ENCODE data around the gene MBP. TPM values are rescaled to one million over a fixed set of nuclear protein-coding genes. Genes with fewer than 3 reads are reported as not detected.
A peak's percentile ranks its signal among the peaks of the same experiment; 100 is the strongest.

Gene MBP
- total RNA-seq, 2 experiments from 2014 or later = 75.4 to 79.2 TPM

DNA sequence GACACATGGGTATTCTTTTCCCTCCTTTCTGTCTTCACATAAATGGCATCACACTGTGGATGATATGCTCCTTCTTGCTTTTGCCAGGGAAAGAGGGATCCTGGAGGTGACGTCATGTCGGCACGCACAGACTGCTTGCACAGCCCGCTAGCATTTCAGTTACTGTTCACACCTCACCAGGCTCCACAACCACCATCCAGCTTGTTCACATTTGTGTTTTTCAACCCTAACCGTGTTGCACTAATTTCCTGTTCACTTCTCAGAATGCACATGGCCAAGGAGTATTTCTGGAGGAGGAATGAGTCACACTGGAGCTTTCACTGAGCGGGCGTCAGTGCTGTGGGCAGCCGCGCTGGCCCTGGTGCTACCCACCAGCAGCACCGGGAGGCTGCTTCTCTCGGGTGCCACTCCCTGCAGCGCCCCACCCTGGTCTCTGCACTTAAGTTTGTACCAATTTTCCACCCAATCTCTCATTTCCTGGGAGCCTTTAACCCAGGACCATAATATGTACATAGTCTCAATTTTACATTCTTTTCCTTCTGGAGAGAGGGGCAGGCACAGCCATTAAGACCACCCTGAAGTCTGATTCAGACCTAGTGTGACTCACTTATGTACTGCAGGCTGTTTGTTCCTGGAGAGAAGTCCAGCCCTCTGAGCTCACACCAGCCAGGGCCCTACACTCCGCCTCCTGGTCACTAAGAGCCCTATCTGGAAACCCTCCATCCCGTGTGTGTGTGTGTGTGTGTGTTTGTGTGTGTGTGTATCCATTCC, 65.1 kb downstream of the MBP start:
- peaks cover 100% of the 10 kb centered on the region for H3K4me1 Mint-ChIP-seq (ENCODE audit: low read depth)
- H3K27ac Mint-ChIP-seq = peak overlapping the region; percentile 98
- Histone ChIP-seq H3K27ac (ENCODE audit: low read depth in 1 of 2, low read length in 2 of 2) (peak overlapping the region; percentile 56 to 81), H3K9me3 (ENCODE audit: control insufficient read depth in 1 of 2, insufficient read depth in 1 of 2, low read length in 2 of 2) (no peaks in the 10 kb centered on the region), H3K36me3 (ENCODE audit: insufficient read depth, low read length) (peaks cover 32% of the 10 kb centered on the region), H3K4me1 (ENCODE audit: insufficient read depth, low read length) (peaks cover 96% of the 10 kb centered on the region), H3K4me3 (ENCODE audit: low read length) (peak overlapping the region; percentile 1), H3K27me3 (ENCODE audit: control insufficient read depth in 1 of 2, insufficient read depth in 2 of 2, low read length in 2 of 2) (no peaks in the 10 kb centered on the region)
- H3K9me3 Mint-ChIP-seq = peaks cover 2% of the 10 kb centered on the region
- POLR2A ChIA-PET = interaction anchor here (0.6 to 4.4 kb wide), 10 partner anchors 12 to 75 kb away, joined by 3 to 33 read pairs (median 6); partner anchors contain the start of gene MBP
- CTCF ChIA-PET = interaction anchor here (0.7 to 2.7 kb wide), 5 partner anchors 11 to 140 kb away, joined by 3 to 11 read pairs (median 5); no protein-coding TSS in a partner anchor
- DNase-seq (peak in 12 of 14 experiments; percentile 52 to 87 (median 62)), ATAC-seq (ENCODE audit: poor library complexity) (peak; percentile 18)
- peak overlapping the region; percentile 84 for H3K4me3 Mint-ChIP-seq
- no peak for TF ChIP-seq CTCF (IDR thresholded peaks at IDR 0.05)
- H3K27me3 Mint-ChIP-seq = no peaks in the 10 kb centered on the region
- intact Hi-C loops (cut with DNase I, micrococcal nuclease) = loop anchor here (1.0 to 5.0 kb wide), 4 partner anchors 13 to 65 kb away; partner anchors contain the start of gene MBP (in 1 of the 2)
- H3K36me3 Mint-ChIP-seq (ENCODE audit: low read depth) = peaks cover 91% of the 10 kb centered on the region

GRCh38 chr18:77066689-77067088, 65.9 kb downstream of the MBP start:
- ATAC-seq (ENCODE audit: poor library complexity) = no peak
- no peak for TF ChIP-seq CTCF (IDR thresholded peaks at IDR 0.05)
- intact Hi-C loops (cut with DNase I, micrococcal nuclease) = loop anchor here in 1 of 2 experiments (5.0 kb wide), 1 partner anchor 66 kb away; the partner anchor contains the start of gene MBP
- Mint-ChIP-seq H3K4me3 (no peak overlapping the region), H3K4me1 (ENCODE audit: low read depth) (peaks cover 100% of the 10 kb centered on the region), H3K9me3 (peaks cover 2% of the 10 kb centered on the region), H3K36me3 (ENCODE audit: low read depth) (peaks cover 93% of the 10 kb centered on the region), H3K27me3 (no peaks in the 10 kb centered on the region), H3K27ac (peak overlapping the region; percentile 98)
- Histone ChIP-seq H3K4me3 (ENCODE audit: low read length) (no peak overlapping the region), H3K36me3 (ENCODE audit: insufficient read depth, low read length) (peaks cover 32% of the 10 kb centered on the region), H3K9me3 (ENCODE audit: control insufficient read depth in 1 of 2, insufficient read depth in 1 of 2, low read length in 2 of 2) (no peaks in the 10 kb centered on the region), H3K27me3 (ENCODE audit: control insufficient read depth in 1 of 2, insufficient read depth in 2 of 2, low read length in 2 of 2) (no peaks in the 10 kb centered on the region), H3K27ac (ENCODE audit: low read depth in 1 of 2, low read length in 2 of 2) (peak overlapping the region; percentile 56 to 81), H3K4me1 (ENCODE audit: insufficient read depth, low read length) (peaks cover 96% of the 10 kb centered on the region)
- ChIA-PET POLR2A (interaction anchor here (0.9 to 4.4 kb wide), 7 partner anchors 11 to 76 kb away, joined by 3 to 33 read pairs (median 7); partner anchors contain the start of gene MBP), CTCF (interaction anchor here (0.7 to 2.7 kb wide), 5 partner anchors 11 to 141 kb away, joined by 3 to 11 read pairs (median 4); no protein-coding TSS in a partner anchor)
- no peak for DNase-seq

GRCh38 chr18:77066101-77066500, 66.5 kb downstream of the MBP start:
- no peaks in the 10 kb centered on the region for H3K9me3 ChIP-seq (ENCODE audit: control insufficient read depth in 1 of 2, insufficient read depth in 1 of 2, low read length in 2 of 2)
- ATAC-seq (ENCODE audit: poor library complexity) = no peak
- no peak overlapping the region for H3K4me3 ChIP-seq (ENCODE audit: low read length)
- no peak for TF ChIP-seq CTCF (IDR thresholded peaks at IDR 0.05)
- H3K36me3 ChIP-seq (ENCODE audit: insufficient read depth, low read length) = peaks cover 32% of the 10 kb centered on the region
- CTCF ChIA-PET = interaction anchor here (0.8 to 1.5 kb wide), 2 partner anchors 11 to 12 kb away, joined by 3 to 8 read pairs; no protein-coding TSS in a partner anchor
- DNase-seq = no peak
- H3K27ac ChIP-seq (ENCODE audit: low read depth in 1 of 2, low read length in 2 of 2) = peak overlapping the region; percentile 62 to 81
- Mint-ChIP-seq H3K9me3 (peaks cover 2% of the 10 kb centered on the region), H3K36me3 (ENCODE audit: low read depth) (peaks cover 87% of the 10 kb centered on the region), H3K27me3 (no peaks in the 10 kb centered on the region), H3K4me1 (ENCODE audit: low read depth) (peaks cover 100% of the 10 kb centered on the region), H3K27ac (peak overlapping the region; percentile 98), H3K4me3 (no peak overlapping the region)
- no peaks in the 10 kb centered on the region for H3K27me3 ChIP-seq (ENCODE audit: control insufficient read depth in 1 of 2, insufficient read depth in 2 of 2, low read length in 2 of 2)
- intact Hi-C loops (cut with DNase I, micrococcal nuclease) = loop anchor here in 1 of 2 experiments (5.0 kb wide), 1 partner anchor 66 kb away; the partner anchor contains the start of gene MBP
- peaks cover 96% of the 10 kb centered on the region for H3K4me1 ChIP-seq (ENCODE audit: insufficient read depth, low read length)
- POLR2A ChIA-PET = interaction anchor here (1.0 to 4.1 kb wide), 7 partner anchors 8 to 76 kb away, joined by 3 to 23 read pairs (median 6); partner anchors contain the start of gene MBP
